WTC11 (cell line): ENCODE measurements around the gene LARGE1. TPM values are rescaled to one million over a fixed set of nuclear protein-coding genes. Genes with fewer than 3 reads are reported as not detected.

Experiments used
- ATAC-seq: fragments of 200-7000 bp; cut with Tn5 transposase; 2 replicates; pipeline ENCODE4 v1.10.0; 2021; ENCODE audit warnings: mild to moderate bottlenecking, moderate library complexity
- CTCF ChIA-PET: fragments of 300-600 bp; sonication (Branson Sonifier 250); formaldehyde crosslinking; loops from one replicate; lab custom pipeline; 2021; ENCODE audit warnings: antibody characterized with exemption; lab: Charles Lee
- POLR2A ChIA-PET: fragments of 350-600 bp; sonication (Branson Sonifier 250); formaldehyde crosslinking; loops from one replicate; lab custom pipeline; 2021; ENCODE audit warnings: antibody characterized with exemption; lab: Charles Lee
- DNase-seq: peaks from one replicate; pipeline ENCODE4 v3.0.0; 2021; ENCODE audit warnings: low spot score
- H3K27ac Mint-ChIP-seq: 2 replicates; pipeline ENCODE4 v1.8.0; 2021; ENCODE audit warnings: mixed read lengths
- H3K27me3 Mint-ChIP-seq: 2 replicates; pipeline ENCODE4 v1.8.0; 2021; ENCODE audit warnings: low read depth, mild to moderate bottlenecking, moderate library complexity, mixed read lengths
- H3K36me3 Mint-ChIP-seq: 2 replicates; pipeline ENCODE4 v1.8.0; 2021; ENCODE audit warnings: mixed read lengths
- H3K4me1 Mint-ChIP-seq: 2 replicates; pipeline ENCODE4 v1.8.0; 2022; ENCODE audit warnings: mixed read lengths
- H3K4me3 Mint-ChIP-seq: 2 replicates; pipeline ENCODE4 v1.8.0; 2021; ENCODE audit warnings: mild to moderate bottlenecking, moderate library complexity, mixed read lengths
- H3K9me3 Mint-ChIP-seq: 2 replicates; pipeline ENCODE4 v1.8.0; 2021; ENCODE audit warnings: mixed read lengths
- CBFB ChIP-seq: sonication (generic); formaldehyde crosslinking; IDR thresholded peaks from 2 replicates; pipeline ENCODE4 v1.8.1; 2022; ENCODE audit warnings: mild to moderate bottlenecking, low read depth, missing genetic modification reagents
- CREB1 ChIP-seq: sonication (generic); formaldehyde crosslinking; IDR thresholded peaks from 2 replicates; pipeline ENCODE4 v1.8.0; 2023; ENCODE audit warnings: mild to moderate bottlenecking, missing genetic modification reagents
- EMX1 ChIP-seq: fragments of 250-450 bp; sonication (Bioruptor Pico); IDR thresholded peaks from 2 replicates; pipeline ENCODE4 v1.8.0; 2021; ENCODE audit warnings: mild to moderate bottlenecking
- FOXK1 ChIP-seq: sonication (generic); formaldehyde crosslinking; IDR thresholded peaks from 2 replicates; pipeline ENCODE4 v1.8.0; 2022; ENCODE audit warnings: mild to moderate bottlenecking, moderate library complexity, missing genetic modification reagents
- JAZF1 ChIP-seq: fragments of 250-450 bp; sonication (Bioruptor Pico); IDR thresholded peaks from 2 replicates; pipeline ENCODE4 v1.9.0; 2021; ENCODE audit warnings: moderate library complexity, mild to moderate bottlenecking, inconsistent platforms
- MXD4 ChIP-seq: fragments of 250-450 bp; sonication (Bioruptor Pico); IDR thresholded peaks from 2 replicates; pipeline ENCODE4 v1.8.0; 2021; ENCODE audit warnings: mild to moderate bottlenecking, moderate library complexity, borderline replicate concordance
- NFYB ChIP-seq: sonication (generic); formaldehyde crosslinking; conservative IDR thresholded peaks from 2 replicates; pipeline ENCODE4 v1.8.0; 2022; ENCODE audit warnings: low read depth, missing genetic modification reagents
- NR3C1 ChIP-seq: sonication (generic); formaldehyde crosslinking; conservative IDR thresholded peaks from 2 replicates; pipeline ENCODE4 v1.8.1; 2023; ENCODE audit warnings: low read depth, mild to moderate bottlenecking, missing genetic modification reagents
- PRRX2 ChIP-seq: fragments of 250-450 bp; sonication (Bioruptor Pico); IDR thresholded peaks from 2 replicates; pipeline ENCODE4 v1.8.0; 2021; ENCODE audit warnings: mild to moderate bottlenecking
- TCF7 ChIP-seq: sonication (generic); formaldehyde crosslinking; IDR thresholded peaks from 2 replicates; pipeline ENCODE4 v1.8.0; 2022; ENCODE audit warnings: mild to moderate bottlenecking, low read depth, missing genetic modification reagents, moderate library complexity
- ZBTB21 ChIP-seq: sonication (generic); formaldehyde crosslinking; IDR thresholded peaks from 2 replicates; pipeline ENCODE4 v1.8.1; 2023; ENCODE audit warnings: mild to moderate bottlenecking, missing genetic modification reagents, borderline replicate concordance
- ZNF219 ChIP-seq: sonication (generic); formaldehyde crosslinking; IDR thresholded peaks from 2 replicates; pipeline ENCODE4 v1.8.0; 2023; ENCODE audit warnings: missing genetic modification reagents, mild to moderate bottlenecking, borderline replicate concordance
- ZNF281 ChIP-seq: sonication (generic); formaldehyde crosslinking; IDR thresholded peaks from 2 replicates; pipeline ENCODE4 v1.8.0; 2023; ENCODE audit warnings: mild to moderate bottlenecking, missing genetic modification reagents
- ZNF317 ChIP-seq: sonication (generic); formaldehyde crosslinking; IDR thresholded peaks from 2 replicates; pipeline ENCODE4 v1.8.1; 2023; ENCODE audit warnings: low read depth, mild to moderate bottlenecking, moderate library complexity, missing genetic modification reagents, borderline replicate concordance
- ZNF423 ChIP-seq: fragments of 250-450 bp; sonication (Bioruptor Pico); IDR thresholded peaks from 2 replicates; pipeline ENCODE4 v2.1.2; 2022; ENCODE audit warnings: mild to moderate bottlenecking, moderate library complexity
- total RNA-seq: library from RNA; stranded (reverse); gene quantifications from 3 replicates; pipeline ENCODE4 v1.2.3, GENCODE V29; 2021
- TF ChIP-seq, protein P1 (sequence below): sonication (generic); formaldehyde crosslinking; IDR thresholded peaks from 2 replicates; pipeline ENCODE4 v1.8.0; 2022; ENCODE audit warnings: mild to moderate bottlenecking, missing genetic modification reagents
- TF ChIP-seq, protein P2 (sequence below): fragments of 200-600 bp; IDR thresholded peaks from 2 replicates; pipeline ENCODE4 v1.8.0; 2022; ENCODE audit warnings: antibody characterized with exemption
- TF ChIP-seq, protein P3 (sequence below): fragments of 250-450 bp; sonication (Bioruptor Pico); IDR thresholded peaks from 2 replicates; pipeline ENCODE4 v1.9.0; 2021; ENCODE audit warnings: mild to moderate bottlenecking
- TF ChIP-seq, protein P4 (sequence below): sonication (generic); formaldehyde crosslinking; IDR thresholded peaks from 2 replicates; pipeline ENCODE4 v1.8.1; 2023; ENCODE audit warnings: mild to moderate bottlenecking, missing genetic modification reagents, moderate library complexity

The LARGE1 gene
- total RNA-seq, 1 experiment from 2014 or later, result 72.6 TPM

- CTCF ChIA-PET, result interaction anchor here (0.6 to 2.4 kb wide), 7 partner anchors 12 to 238 kb away, joined by 3 to 10 read pairs (median 4); no protein-coding TSS in a partner anchor
- H3K4me1 Mint-ChIP-seq, result peaks cover 41% of the 10 kb centered on the region
- H3K27ac Mint-ChIP-seq, result peak overlapping the region; percentile 84
- DNase-seq (no peak), ATAC-seq (peak; percentile 34)
- TF ChIP-seq ZNF423, result 0 out of 2 replicates have a peak, but pooled peaks have one; percentile 13
- no peak for TF ChIP-seq CBFB (CRISPR knock-in tag)
- TF ChIP-seq, protein P1, sequence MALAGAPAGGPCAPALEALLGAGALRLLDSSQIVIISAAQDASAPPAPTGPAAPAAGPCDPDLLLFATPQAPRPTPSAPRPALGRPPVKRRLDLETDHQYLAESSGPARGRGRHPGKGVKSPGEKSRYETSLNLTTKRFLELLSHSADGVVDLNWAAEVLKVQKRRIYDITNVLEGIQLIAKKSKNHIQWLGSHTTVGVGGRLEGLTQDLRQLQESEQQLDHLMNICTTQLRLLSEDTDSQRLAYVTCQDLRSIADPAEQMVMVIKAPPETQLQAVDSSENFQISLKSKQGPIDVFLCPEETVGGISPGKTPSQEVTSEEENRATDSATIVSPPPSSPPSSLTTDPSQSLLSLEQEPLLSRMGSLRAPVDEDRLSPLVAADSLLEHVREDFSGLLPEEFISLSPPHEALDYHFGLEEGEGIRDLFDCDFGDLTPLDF, result no peak
- TF ChIP-seq JAZF1 (CRISPR knock-in tag), result no peak
- no peak for TF ChIP-seq FOXK1 (CRISPR knock-in tag)
- no peak for TF ChIP-seq ZNF317 (CRISPR knock-in tag)
- no peak overlapping the region for H3K4me3 Mint-ChIP-seq
- H3K27me3 Mint-ChIP-seq, result no peaks in the 10 kb centered on the region
- peaks cover 41% of the 10 kb centered on the region for H3K36me3 Mint-ChIP-seq
- POLR2A ChIA-PET, result interaction anchor here (0.6 kb wide), 1 partner anchor 26 kb away, joined by 3 read pairs; no protein-coding TSS in a partner anchor
- H3K9me3 Mint-ChIP-seq, result peaks cover 8% of the 10 kb centered on the region
These were observed 163.1 kb downstream of the LARGE1 start for GRCh38 chr22:33757041-33757801.

DNA sequence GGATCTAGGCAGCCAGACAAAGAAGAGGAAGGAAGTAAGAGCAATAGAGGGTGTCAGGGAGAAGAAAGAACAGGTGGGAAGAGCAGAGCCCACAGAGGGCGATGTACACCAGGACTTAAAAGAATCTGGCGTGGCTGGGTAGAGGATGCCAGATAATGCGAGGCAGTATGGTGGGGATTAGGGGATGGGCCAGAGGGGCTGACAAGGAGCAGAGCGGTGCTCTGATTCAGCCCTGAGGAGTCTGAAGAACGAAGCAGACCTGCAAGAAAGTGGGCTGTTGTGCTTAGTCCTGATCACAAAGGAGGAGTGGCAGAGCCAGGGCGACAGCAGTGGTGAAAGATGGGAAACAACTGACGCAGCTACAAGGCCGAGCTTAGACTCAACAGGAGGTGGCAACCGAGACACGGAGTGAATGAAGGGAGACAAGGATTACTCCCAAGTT, 163.7 kb downstream of the LARGE1 start:
- Mint-ChIP-seq H3K27me3 (no peaks in the 10 kb centered on the region), H3K9me3 (peaks cover 8% of the 10 kb centered on the region), H3K4me1 (peaks cover 41% of the 10 kb centered on the region), H3K27ac (peak overlapping the region; percentile 84), H3K4me3 (no peak overlapping the region), H3K36me3 (peaks cover 40% of the 10 kb centered on the region)
- peak; percentile 39 for DNase-seq
- ChIA-PET CTCF (interaction anchor here (1.4 to 2.4 kb wide), 5 partner anchors 13 to 165 kb away, joined by 3 to 10 read pairs (median 5); no protein-coding TSS in a partner anchor), POLR2A (no interaction called here)
- TF ChIP-seq ZBTB21, result no peak
- no peak for TF ChIP-seq NFYB
- TF ChIP-seq MXD4 (CRISPR knock-in tag), result no peak
- TF ChIP-seq, protein P2, sequence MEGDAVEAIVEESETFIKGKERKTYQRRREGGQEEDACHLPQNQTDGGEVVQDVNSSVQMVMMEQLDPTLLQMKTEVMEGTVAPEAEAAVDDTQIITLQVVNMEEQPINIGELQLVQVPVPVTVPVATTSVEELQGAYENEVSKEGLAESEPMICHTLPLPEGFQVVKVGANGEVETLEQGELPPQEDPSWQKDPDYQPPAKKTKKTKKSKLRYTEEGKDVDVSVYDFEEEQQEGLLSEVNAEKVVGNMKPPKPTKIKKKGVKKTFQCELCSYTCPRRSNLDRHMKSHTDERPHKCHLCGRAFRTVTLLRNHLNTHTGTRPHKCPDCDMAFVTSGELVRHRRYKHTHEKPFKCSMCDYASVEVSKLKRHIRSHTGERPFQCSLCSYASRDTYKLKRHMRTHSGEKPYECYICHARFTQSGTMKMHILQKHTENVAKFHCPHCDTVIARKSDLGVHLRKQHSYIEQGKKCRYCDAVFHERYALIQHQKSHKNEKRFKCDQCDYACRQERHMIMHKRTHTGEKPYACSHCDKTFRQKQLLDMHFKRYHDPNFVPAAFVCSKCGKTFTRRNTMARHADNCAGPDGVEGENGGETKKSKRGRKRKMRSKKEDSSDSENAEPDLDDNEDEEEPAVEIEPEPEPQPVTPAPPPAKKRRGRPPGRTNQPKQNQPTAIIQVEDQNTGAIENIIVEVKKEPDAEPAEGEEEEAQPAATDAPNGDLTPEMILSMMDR, result no peak
- TF ChIP-seq ZNF281, result no peak
- no peak for TF ChIP-seq PRRX2
- no peak for TF ChIP-seq ZNF219
- TF ChIP-seq, protein P3, sequence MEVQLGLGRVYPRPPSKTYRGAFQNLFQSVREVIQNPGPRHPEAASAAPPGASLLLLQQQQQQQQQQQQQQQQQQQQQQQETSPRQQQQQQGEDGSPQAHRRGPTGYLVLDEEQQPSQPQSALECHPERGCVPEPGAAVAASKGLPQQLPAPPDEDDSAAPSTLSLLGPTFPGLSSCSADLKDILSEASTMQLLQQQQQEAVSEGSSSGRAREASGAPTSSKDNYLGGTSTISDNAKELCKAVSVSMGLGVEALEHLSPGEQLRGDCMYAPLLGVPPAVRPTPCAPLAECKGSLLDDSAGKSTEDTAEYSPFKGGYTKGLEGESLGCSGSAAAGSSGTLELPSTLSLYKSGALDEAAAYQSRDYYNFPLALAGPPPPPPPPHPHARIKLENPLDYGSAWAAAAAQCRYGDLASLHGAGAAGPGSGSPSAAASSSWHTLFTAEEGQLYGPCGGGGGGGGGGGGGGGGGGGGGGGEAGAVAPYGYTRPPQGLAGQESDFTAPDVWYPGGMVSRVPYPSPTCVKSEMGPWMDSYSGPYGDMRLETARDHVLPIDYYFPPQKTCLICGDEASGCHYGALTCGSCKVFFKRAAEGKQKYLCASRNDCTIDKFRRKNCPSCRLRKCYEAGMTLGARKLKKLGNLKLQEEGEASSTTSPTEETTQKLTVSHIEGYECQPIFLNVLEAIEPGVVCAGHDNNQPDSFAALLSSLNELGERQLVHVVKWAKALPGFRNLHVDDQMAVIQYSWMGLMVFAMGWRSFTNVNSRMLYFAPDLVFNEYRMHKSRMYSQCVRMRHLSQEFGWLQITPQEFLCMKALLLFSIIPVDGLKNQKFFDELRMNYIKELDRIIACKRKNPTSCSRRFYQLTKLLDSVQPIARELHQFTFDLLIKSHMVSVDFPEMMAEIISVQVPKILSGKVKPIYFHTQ (CRISPR knock-in tag), result no peak
- TF ChIP-seq CREB1 (CRISPR knock-in tag), result no peak
- no peak for TF ChIP-seq EMX1 (CRISPR knock-in tag)
- no peak for TF ChIP-seq NR3C1 (CRISPR knock-in tag)
- TF ChIP-seq TCF7 (CRISPR knock-in tag), result no peak
- TF ChIP-seq, protein P4, sequence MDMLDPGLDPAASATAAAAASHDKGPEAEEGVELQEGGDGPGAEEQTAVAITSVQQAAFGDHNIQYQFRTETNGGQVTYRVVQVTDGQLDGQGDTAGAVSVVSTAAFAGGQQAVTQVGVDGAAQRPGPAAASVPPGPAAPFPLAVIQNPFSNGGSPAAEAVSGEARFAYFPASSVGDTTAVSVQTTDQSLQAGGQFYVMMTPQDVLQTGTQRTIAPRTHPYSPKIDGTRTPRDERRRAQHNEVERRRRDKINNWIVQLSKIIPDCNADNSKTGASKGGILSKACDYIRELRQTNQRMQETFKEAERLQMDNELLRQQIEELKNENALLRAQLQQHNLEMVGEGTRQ (CRISPR knock-in tag), result no peak
- ATAC-seq, result peak; percentile 90
